IPS-NIHi11 (cell line): Measurements from ENCODE around the gene NDUFS6.
"Not testable (repeated sequence)": the region's sequence is repeated elsewhere in the genome, so short reads cannot be mapped to it uniquely, and the experiment has no call there.

ENCODE experiments used
- DNase-seq: peaks from one replicate; pipeline ENCODE4 v3.0.0; 2012; ENCODE audit warnings: mixed read lengths, low spot score

NDUFS6 gene

DNA sequence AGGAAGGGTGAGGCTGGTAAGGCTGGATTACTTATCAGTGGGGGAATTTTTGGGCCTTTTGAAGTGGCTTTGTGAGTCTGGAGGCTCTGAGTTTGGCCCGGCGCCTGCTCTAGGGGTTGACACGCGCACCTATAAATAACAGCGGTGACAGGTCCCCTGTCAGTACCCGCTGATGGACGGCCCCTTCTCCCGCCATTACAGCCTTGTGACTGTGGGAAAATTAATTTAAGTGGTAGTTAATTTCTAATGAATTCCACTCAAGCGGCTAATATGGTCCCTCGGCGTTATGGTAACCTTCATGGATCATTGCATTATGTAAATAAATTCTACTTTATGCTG is 18.0 kb upstream of the NDUFS6 start:
- DNase-seq: no peak

DNA sequence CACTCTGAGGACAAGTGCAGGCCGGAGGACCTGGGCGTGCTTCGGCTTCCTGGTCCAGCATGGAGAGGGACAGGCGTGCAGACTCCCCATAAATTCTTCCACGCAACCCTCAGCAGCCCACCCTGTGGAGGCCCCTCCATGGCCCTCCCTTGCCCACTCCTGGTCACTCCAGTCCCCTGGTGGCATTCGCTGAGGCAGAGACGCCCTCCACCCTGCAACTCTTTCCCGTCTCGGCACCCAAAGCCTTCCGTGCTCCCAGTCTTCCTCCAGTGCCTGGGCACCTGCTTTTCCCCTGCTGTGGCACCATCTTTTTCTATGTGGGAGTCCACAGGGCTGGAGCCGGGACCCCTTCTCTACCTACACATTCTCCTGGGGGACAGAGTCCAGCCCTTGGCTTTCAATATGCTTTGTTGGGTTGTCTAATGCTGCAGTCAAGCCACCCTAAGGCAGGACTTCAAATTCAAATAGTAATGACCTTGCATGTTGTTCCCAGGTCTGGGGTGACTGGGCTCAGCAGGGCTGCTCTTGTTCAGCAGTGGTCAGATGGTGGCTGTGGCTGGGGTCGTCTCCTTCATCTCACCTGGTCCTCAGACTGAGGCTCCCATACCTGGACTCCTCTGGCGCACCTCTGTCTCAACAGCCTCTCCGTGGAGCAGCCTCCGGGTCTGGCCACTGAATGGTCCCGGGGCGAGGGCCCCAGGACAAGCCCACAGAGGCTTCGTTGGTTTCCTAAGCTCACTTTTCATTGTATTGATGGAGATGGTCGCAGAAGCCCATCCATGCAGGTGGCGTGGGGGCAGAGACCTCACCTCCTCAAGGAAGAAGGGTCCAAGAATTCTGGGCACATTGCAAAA is 16.8 kb upstream of the NDUFS6 start:
- DNase-seq: no peak

DNA sequence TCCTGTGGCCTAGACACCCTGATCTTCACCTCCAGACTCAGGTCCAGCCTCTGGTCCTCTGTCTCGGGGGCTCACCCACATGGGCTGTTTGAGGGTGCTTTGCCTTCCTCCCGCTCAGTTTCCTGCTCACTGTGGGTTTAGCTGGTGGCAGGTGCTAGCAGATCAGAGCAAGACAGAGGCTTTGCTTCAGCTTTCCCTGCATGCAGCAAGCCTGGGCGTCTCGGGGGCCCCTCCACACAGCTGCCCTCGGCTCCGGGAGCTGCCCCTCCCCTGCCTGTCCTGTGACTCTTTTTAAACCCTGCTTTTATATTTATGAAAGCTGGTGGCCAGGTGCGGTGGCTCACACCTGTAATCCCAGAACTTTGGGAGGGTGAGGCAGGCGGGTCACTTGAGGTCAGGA is 16.1 kb upstream of the NDUFS6 start:
- no peak for DNase-seq

DNA sequence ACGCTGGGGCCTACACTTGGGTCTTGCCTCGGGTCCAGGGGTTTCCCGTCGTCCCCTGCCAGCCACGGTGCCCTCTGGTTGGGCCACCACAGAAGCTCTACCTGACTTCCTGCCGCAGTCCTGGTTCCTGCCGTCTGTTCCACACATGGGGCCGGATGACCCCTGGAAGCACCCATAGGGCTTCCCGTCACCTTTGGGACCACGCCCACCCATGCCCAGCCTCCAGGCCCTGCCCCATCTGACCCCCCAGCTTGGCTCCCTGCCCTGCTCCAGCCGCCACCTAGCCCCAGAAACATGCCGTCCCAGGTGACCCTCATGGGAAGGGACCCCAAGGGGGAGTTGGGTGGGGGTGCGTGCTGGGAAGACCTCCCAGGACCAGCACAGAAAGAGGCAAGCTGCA is 15.2 kb upstream of the NDUFS6 start:
- no peak for DNase-seq

DNA sequence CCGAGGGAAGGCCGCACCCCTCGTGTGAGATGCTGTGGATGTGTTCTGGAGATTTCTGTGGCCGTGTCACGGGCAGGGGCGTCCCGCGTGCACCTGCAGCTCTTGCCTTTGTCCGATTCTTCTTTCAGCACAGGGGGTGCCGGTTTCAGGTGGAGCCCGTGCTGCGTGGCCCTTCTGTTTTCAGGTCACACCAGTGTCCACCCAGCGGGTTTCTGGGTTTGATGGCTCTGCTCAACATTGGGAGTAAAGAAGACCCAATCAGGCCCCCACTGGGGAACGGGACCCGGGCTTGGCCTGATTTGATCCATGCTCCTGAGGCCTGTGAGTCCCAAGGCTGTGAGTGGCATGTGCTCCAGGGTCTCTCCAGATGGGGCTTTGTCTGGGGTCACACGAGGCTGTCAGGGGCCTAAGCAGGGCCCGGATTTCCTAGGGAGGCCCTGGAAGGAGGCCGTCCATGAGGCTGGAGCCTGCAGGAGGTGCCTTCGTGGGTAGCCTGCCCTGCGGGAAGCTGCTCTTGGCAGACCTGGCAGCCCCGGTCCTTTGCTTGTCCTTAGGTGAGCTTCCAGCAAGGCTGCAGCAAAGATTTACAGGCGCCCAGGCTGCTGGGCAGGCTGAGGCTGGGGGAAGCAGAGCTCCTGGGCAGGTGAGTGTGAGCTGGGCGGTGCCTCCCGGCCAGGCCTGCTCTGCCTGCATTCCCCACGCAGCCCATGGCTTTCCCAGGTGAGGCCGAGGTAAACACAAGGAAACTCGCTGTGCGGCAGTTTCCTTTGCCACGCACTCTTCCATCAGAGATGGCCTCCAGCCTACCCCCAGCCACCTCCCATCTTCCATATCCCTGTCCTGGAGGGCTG is 14.4 kb upstream of the NDUFS6 start:
- no peak for DNase-seq

DNA sequence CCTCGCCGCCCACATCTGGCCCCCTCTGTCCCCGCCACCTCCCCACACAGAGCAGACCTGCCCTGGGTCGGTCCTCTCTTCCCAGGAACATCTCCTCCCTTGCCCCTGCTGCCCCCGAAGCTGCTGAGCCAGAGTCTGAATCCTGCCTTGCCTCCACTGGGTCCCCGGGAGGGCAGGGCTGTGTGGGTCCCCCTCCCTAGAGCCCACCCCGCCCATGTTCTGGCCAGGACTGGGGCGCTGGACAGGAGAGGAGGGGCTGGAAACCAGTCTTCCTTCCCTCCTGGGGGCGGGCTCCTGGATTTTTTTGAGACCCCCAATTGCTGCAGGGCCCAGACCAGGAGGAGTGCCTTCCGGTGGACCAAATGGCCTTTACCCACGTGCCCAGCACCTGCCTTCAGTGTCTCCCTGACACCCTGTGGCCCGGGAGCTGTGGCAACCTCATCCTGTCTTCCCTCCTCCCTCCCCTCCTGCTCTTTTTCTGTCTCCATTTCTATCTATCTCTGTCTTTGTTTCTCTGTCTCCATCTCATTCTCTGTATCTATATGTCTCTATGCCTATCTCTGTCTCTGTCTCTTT is 13.6 kb upstream of the NDUFS6 start:
- DNase-seq: no peak

DNA sequence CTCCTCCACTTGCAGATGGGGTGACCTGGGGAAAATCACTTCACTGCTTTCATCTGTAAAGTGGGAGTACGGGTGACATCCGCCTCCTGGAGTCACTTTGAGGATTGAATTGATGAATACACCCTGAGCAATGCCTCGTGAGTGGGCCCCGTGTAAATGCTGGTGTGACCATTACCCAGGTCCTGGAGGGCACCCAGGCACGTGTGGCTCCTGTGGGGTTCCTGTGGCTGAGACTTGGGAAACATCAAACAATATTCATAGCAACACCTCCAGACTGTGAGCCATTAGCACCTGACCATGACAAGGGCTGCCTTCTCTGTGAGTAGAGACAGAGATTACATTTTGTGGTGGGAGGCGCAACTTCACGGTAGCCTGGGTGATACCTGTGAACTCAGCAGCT is 13.0 kb upstream of the NDUFS6 start:
- DNase-seq: no peak

DNA sequence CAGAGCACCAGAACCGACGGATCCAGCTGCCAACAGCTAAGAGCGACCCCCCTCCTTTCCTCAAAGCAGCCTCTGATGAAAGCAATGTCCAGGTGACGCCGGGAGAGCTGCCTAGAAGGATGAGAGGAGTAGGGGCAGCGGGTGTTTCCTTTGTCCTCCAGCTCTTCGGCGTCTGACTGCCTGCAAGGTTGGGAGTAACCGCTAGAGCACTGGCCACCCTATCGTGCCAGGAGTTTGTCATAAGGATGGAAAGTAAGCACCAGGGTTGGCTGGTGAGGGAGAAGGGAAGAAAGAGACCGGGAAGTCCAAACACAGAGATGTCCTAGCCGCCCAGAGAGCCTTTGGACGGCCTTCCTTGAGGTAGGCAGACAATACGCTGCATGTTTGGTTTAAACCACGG is 12.4 kb upstream of the NDUFS6 start:
- DNase-seq: no peak

DNA sequence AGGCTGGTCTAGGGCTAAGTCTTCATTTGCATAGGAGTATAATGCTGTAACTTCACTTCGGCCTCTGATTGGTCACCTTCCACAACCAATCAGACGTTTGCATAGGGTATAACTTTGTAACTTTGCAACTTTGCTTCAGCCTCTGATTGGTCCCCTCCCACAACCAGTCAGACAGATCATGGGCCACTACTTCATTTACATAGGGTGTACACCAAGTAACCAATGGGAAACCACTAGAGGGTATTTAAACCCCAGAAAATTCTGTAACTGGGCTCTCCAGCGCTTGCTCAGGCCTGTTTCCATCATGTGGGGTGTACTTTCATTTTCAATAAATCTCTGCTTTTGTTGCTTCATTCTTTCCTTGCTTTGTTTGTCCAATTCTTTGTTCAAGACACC is 11.8 kb upstream of the NDUFS6 start:
- DNase-seq: not testable (repeated sequence)

DNA sequence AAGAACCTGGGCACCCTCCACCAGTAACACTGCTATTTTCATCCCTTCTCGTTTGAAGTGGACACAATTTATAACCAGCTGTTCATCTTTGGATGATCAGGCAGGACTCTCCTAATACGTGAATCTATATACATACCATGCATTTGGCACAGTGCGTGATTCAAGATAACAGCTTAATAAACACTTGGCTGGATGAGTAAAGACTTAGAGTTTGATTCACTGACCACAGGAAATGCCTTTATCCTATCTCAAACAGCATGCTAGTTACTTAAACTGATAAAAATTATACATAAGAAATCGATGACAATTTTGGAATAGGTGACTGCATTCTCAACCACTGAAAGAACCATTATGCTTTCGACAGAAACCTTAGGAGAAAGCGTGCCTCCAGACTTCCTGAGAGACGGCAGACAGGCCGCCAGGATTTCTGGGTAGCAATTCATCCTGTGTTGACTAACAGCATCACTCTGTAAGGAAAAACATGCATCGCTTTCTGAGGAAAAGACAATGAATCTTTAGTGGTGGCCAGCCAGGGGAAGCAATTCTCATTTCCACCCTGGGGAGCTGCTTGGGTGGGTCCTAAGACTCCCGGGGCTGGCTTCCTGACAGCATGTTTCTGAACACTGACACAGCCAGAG is 11.3 kb upstream of the NDUFS6 start:
- DNase-seq: no peak

DNA sequence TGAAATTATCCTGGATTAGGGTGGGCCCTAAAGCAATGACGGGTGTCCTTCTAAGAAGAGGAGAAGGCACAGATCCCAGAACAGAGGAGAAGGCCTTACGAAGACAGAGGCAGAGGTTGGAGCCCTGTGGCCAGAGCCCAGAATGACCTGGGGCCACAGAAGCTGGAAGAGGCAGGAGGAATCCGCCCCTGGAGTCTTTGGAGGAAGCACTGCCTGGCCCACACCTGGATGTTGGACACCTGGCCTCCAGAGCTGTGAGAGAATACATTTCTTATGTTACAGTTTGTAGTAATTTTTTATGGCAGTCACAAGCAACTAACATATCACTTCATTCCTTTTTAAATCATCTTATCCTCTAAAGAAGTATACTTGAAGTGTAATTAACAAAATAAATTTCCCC is 10.0 kb upstream of the NDUFS6 start:
- no peak for DNase-seq

DNA sequence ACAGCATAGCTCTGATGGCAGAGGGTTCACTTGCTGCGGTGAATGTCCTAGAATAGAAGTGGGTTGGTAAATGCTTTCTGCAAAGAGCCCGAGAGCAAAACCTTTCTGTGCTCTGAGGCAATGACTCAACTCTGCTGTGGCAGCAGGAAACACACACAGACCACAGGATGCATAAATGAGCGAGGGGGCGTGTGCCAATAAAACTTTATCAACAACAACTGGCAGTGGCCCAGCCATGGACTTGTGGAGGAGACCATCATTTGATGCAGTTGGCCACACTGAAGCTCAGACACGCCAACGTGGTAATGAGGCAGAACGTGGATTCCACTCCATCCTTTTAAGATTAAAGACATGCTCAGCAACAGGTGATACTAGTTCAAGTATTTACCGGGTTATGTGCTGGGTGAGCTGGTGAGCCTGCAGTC is 8.4 kb upstream of the NDUFS6 start:
- no peak for DNase-seq

DNA sequence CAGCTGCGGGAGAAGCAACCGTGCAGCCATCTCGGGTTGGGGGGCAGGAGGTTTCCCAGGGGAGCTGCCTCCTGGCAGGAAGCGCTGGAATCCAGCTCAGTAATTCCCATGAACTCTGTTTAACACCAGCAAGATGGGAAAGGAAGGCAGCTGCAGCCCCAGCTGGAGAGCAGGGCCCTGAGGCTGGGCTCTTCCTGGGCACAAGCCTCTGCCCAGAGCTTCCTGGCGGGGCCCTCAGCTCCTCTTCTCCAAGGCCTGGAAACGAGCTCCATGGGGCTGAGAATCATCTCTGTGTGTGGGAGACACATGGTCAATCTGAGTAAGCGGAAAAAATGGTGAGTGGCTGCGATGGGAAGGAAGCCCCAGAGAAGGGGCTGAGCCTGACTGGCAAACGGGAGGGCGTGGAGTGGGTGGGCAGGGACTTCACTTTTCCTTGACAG is 7.9 kb upstream of the NDUFS6 start:
- DNase-seq: no peak

DNA sequence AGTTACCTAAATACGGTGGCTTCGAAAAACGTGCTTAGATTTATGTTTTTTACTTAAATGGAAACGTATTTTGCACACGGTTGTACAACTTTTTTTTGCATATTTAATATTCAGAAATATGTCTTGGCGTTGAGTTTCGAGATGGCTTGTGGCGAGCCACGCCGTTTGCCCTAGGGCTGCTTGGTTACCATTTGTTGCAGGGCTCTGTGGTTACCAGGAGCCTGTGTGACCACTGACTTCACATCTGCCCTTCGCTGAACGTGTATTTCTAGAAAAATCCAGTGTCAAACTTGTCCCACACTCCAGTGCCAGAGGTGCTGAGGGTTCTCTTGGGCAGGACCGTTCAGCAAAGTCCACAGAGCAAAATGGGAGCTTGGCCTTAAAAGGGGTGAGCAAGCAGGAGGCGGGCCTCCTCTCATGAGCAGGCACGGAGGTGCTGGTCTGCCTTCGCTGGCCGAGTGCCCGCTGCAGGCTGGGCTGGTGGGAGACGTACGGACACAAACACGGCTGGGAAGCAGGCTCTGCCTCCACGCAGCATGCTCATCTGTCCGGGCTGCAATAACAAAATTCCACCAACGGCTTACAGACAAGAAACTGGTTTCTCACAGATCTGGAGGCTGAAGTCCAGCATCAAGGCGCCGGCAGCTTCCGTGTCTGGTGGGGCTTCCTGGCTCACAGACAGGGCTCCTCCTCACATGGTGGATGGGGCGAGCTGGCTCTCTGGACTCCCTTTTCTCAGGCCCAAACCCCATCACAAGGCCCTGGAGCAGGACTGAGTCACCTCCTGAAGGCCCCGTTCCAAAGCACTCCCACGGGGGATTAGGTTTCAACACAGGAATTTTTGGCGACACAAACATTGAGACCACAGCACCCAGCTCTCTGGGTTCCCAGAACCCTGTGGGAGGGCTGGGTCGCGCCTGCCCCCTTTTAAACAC is 7.0 kb upstream of the NDUFS6 start:
- DNase-seq: no peak

DNA sequence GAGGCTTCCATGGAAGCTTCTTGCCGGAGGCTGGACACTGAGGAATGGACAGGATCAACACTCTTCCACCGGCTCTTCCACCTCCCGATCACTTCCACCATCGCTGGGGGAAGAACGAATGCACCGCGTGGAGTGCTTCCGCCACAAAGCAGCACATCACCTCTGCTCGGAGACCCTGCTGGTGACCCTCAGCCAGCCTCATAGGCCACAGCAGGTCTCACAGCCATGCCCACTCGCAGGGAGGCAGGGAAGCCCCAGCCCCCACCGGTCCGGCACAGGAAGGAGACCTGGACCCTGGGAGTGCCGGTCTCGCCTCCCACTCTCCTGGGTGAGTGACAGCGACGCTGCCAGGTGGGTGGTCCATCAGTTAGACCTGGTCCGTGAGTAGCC is 6.3 kb upstream of the NDUFS6 start:
- DNase-seq: no peak

DNA sequence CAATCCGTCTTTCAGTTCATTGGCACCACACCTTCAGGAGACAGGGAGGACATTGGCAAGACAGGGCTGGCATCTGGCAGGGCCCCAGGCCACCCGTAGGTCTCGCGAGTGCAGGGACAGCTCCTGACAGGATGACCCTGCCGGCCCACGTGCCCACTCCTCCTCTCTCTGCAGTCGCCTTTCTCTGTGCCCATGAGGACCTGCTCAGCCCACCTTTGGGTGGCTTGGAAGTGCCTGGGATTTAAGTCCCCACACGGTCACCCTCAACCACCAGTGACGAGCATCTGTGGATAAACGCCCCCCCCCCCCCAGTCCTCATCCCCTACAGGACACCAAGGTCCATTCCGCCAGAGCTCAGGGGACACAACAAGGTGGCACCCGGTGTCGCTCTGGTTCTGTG is 5.7 kb upstream of the NDUFS6 start:
- DNase-seq: no peak

DNA sequence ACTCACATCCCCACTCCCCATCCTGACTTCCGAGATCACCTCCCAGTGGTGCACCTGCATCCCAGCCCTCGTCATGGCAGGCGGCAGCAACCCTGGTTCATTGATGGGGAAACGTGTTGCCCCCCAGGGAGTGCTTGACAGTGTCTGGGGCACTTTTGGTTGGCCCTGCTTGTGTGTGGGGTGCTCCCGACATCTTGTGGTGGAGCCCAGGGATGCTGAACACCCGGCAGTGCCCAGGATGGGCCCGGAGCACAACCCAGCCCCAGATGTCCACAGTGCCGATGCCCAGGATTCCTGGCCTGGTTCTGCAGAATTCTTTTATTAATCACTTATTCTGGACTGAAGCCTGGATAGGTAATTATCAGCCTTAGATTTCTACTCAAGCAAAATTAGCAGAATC is 5.3 kb upstream of the NDUFS6 start:
- no peak for DNase-seq

DNA sequence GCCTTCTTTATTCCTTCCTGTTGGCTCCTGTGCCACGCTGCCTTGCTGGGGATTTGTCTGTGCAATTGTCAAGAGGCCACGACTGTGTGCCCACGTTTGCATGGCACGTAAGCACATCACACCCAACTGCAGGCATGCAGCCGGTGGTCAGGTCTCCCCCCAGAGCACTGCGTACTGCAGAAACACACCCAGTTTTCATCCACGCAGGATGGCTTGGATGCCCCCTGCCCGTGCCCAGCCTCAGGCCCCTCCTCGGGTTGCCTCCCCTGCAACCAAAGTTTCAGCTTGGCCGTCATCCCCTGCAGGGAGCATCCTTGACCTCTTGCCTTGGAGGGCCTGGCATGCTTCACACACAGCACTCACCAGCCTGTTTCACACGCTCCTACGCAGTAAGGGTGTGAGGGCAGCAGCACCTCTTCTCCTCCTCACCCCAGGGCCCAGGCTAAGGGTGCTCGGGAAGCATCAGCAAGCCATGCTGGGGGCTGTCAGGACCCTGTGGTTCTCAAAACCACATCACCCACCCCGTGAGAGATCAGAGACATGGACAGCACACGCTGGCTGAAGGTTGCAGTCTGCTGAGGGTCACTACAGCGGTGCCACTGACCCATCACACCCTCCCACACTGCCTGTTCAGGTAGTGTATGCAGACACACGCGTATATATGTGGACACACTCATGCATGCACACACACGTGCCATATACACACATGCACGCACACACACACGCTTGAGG is 4.7 kb upstream of the NDUFS6 start:
- DNase-seq: no peak

DNA sequence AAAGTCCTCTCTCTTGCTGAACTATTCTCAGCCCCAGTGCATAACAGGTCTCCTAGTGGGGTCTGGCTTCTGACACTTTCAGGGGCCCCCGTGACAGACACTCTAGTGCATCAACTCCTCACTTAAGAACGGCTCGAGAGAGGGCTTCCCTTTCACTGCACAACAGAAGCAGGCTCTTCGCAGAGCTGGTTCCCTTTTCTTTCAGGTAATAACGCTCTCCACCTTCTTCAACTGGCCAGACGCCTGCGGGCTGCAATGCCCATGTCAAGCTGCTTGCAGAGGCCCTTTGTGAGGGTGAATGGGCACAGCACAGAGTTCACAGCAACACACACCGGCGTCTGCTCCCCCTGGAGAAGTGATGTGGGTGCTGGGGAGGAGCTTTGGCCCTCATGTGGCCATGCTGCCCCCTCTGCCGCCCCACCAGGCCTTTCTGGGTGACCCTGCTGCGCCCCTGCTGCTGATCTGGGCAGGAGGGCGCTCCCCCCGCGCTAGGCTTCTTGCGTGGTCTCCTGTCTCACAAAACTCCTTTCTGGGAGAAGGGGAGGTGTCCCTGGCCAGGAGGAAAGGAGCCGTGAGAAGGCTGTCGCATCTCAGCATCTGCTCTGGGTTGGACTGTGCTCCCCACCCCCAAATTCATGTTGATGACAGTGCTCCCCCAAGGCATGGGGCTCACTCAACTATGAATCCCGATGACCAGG is 4.0 kb upstream of the NDUFS6 start:
- no peak for DNase-seq

DNA sequence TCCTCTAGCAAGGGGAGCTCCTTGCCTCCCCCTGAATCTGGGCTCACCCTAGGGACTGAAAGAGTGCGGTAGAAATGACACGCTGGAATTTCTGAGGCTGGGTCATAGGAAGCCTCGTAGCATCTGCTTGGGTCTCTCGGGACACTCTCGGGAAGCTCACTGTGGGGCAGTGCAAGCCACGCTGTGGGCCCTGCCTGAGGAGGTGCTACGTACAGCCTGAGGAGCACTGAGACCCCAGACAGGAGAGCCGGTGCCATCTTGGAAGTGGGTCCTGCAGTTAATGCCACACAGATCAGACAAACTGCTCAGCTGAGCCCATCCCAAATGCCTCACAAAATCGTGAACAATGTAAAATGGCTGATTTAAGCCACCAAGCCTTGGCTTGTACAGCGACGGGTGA is 3.4 kb upstream of the NDUFS6 start:
- DNase-seq: no peak
